Astrocyte (in vitro differentiated cells and primary cell): ENCODE data around the gene MRGPRX1. TPM values are rescaled to one million over a fixed set of nuclear protein-coding genes. Genes with fewer than 3 reads are reported as not detected.

Source experiments
- DNase-seq: peaks from one replicate; pipeline ENCODE4 v3.0.0-alpha.2; 2010; ENCODE audit warnings: low read depth
- FAIRE-seq: peaks from 2 replicates; lab custom pipeline; 2011; peaks lifted over from hg19 to GRCh38; lab: Jason Lieb, UNC
- H2AFZ ChIP-seq: 2 replicates; pipeline ENCODE4 v1.6.0; 2012; ENCODE audit warnings: low read depth, low read length, inconsistent platforms
- H3K27ac ChIP-seq: 2 replicates; pipeline ENCODE4 v1.5.1; 2011; ENCODE audit warnings: low read depth, low read length, inconsistent platforms
- H3K27me3 ChIP-seq: 2 replicates; pipeline ENCODE4 v1.6.0; 2011; ENCODE audit warnings: low read length, inconsistent platforms; ENCODE audit not compliant: insufficient read depth
- H3K36me3 ChIP-seq: 2 replicates; pipeline ENCODE4 v1.5.1; 2011; ENCODE audit warnings: low read length, inconsistent platforms; ENCODE audit not compliant: insufficient read depth
- H3K4me1 ChIP-seq: 2 replicates; pipeline ENCODE4 v1.5.1; 2011; ENCODE audit warnings: low read length, inconsistent platforms; ENCODE audit not compliant: insufficient read depth
- H3K4me2 ChIP-seq: 2 replicates; pipeline ENCODE4 v1.6.0; 2012; ENCODE audit warnings: low read length, inconsistent platforms
- H3K4me3 ChIP-seq: 2 replicates; pipeline ENCODE4 v1.5.1; 2011; ENCODE audit warnings: low read depth, mild to moderate bottlenecking, low read length, inconsistent platforms; ENCODE audit not compliant: insufficient read depth
- H3K79me2 ChIP-seq: 2 replicates; pipeline ENCODE4 v1.6.0; 2012; ENCODE audit warnings: mild to moderate bottlenecking, low read length, inconsistent platforms; ENCODE audit not compliant: insufficient read depth
- H3K9ac ChIP-seq: 2 replicates; pipeline ENCODE4 v1.6.0; 2012; ENCODE audit warnings: mild to moderate bottlenecking, low read length, inconsistent platforms
- H3K9me3 ChIP-seq: 2 replicates; pipeline ENCODE4 v1.5.1; 2012; ENCODE audit warnings: low read depth, mild to moderate bottlenecking, low read length, inconsistent platforms; ENCODE audit not compliant: insufficient read depth
- H4K20me1 ChIP-seq: 2 replicates; pipeline ENCODE4 v1.6.0; 2012; ENCODE audit warnings: low read length, inconsistent platforms; ENCODE audit not compliant: insufficient read depth
- H3K27ac Mint-ChIP-seq: one replicate; pipeline ENCODE4 v1.8.0; 2021; ENCODE audit warnings: mild to moderate bottlenecking, mixed read lengths; ENCODE audit not compliant: unreplicated experiment
- H3K27me3 Mint-ChIP-seq: one replicate; pipeline ENCODE4 v1.8.0; 2021; ENCODE audit warnings: low read depth, mixed read lengths; ENCODE audit not compliant: unreplicated experiment
- H3K36me3 Mint-ChIP-seq: one replicate; pipeline ENCODE4 v1.8.0; 2021; ENCODE audit warnings: low read depth, mixed read lengths; ENCODE audit not compliant: unreplicated experiment
- H3K4me1 Mint-ChIP-seq: one replicate; pipeline ENCODE4 v1.8.0; 2021; ENCODE audit warnings: low read depth, mixed read lengths; ENCODE audit not compliant: unreplicated experiment
- H3K4me3 Mint-ChIP-seq: one replicate; pipeline ENCODE4 v1.8.0; 2021; ENCODE audit warnings: mild to moderate bottlenecking, moderate library complexity, mixed read lengths; ENCODE audit not compliant: unreplicated experiment
- H3K9me3 Mint-ChIP-seq: one replicate; pipeline ENCODE4 v1.8.0; 2021; ENCODE audit warnings: mild to moderate bottlenecking, mixed read lengths; ENCODE audit not compliant: unreplicated experiment
- EZH2 ChIP-seq: IDR thresholded peaks from 2 replicates; pipeline ENCODE4 v1.6.1; 2012; ENCODE audit warnings: mild to moderate bottlenecking, low read length, inconsistent platforms; ENCODE audit not compliant: insufficient read depth
- total RNA-seq: library from RNA; stranded (reverse); gene quantifications from 2 replicates; pipeline ENCODE4 v1.2.1, GENCODE V29; 2021
- TF ChIP-seq, protein P1 (sequence below): IDR thresholded peaks from 2 replicates; pipeline ENCODE4 v1.5.1; 2011; ENCODE audit warnings: low read depth, mild to moderate bottlenecking, inconsistent platforms, low read length, moderate library complexity; ENCODE audit not compliant: insufficient read depth

MRGPRX1 gene
- total RNA-seq, 1 donor from 2014 or later: not detected

DNA sequence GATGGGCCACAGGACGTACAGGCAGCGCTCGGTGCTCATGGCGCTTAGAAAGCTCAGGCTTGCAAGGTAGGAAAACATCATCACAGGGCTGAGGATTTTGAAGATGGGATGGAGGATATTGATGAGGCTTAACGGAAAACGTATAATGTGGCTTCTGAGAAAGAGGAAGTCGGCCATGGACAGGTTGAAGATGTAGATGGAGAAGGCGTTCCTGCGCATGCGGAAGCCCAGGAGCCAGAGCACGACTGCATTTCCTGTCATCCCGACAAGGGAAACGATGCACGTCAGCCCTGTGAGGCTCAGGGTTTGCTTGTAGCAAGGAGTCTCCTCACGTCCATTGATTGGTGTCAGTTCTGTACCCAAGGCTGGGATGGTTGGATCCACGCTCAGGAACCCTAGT, 17.4 kb upstream of the MRGPRX1 start:
- H3K4me3 Mint-ChIP-seq: no peak overlapping the region
- Histone ChIP-seq H3K4me3 (no peak overlapping the region), H3K27me3 (no peaks in the 10 kb centered on the region), H3K79me2 (no peaks in the 10 kb centered on the region), H3K9ac (no peak overlapping the region), H4K20me1 (no peaks in the 10 kb centered on the region), H3K4me2 (no peak overlapping the region), H3K36me3 (no peaks in the 10 kb centered on the region), H3K4me1 (no peaks in the 10 kb centered on the region), H3K27ac (no peak overlapping the region), H2AFZ (no peak overlapping the region), H3K9me3 (no peaks in the 10 kb centered on the region)
- TF ChIP-seq EZH2: no peak
- TF ChIP-seq, protein P1, sequence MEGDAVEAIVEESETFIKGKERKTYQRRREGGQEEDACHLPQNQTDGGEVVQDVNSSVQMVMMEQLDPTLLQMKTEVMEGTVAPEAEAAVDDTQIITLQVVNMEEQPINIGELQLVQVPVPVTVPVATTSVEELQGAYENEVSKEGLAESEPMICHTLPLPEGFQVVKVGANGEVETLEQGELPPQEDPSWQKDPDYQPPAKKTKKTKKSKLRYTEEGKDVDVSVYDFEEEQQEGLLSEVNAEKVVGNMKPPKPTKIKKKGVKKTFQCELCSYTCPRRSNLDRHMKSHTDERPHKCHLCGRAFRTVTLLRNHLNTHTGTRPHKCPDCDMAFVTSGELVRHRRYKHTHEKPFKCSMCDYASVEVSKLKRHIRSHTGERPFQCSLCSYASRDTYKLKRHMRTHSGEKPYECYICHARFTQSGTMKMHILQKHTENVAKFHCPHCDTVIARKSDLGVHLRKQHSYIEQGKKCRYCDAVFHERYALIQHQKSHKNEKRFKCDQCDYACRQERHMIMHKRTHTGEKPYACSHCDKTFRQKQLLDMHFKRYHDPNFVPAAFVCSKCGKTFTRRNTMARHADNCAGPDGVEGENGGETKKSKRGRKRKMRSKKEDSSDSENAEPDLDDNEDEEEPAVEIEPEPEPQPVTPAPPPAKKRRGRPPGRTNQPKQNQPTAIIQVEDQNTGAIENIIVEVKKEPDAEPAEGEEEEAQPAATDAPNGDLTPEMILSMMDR: no peak
- FAIRE-seq (no peak), DNase-seq (no peak)
- no peaks in the 10 kb centered on the region for H3K27me3 Mint-ChIP-seq
- H3K36me3 Mint-ChIP-seq: no peaks in the 10 kb centered on the region
- H3K4me1 Mint-ChIP-seq: no peaks in the 10 kb centered on the region
- peaks cover 1% of the 10 kb centered on the region for H3K9me3 Mint-ChIP-seq
- H3K27ac Mint-ChIP-seq: no peak overlapping the region

DNA sequence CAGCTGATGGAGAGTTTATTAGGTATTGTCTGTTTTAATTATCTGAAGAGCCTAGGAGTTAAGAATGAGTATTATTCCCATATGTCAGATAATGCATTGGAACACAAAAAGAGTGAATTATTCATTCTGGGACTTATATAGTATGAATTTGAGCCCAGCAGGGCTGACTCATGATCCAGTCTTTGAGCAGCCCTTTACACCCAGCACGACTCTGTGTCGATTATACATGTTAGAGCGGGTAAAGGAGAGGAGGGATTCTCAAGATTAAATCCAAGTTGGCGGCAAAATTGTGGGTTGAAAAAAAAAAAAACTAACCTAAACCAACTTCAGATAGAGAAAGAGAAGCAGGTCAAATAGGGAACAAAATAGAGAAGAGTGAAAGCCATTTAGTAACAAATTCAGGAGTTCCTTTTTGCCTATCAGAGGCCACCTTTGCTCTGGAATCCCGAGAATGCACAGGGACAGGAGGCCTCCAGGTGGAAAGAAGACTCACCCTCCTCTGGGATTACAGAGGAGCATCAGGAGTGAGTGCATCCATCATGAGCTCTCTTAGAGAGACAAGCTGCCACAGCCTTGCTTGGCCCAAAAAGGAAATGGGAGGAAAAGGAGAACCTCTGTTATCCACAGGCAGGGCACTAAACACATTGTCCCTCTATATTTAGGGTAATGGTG, 3.1 kb downstream of the MRGPRX1 start:
- Histone ChIP-seq H3K27ac (no peak overlapping the region), H3K9me3 (no peaks in the 10 kb centered on the region), H3K4me2 (no peak overlapping the region), H3K36me3 (no peaks in the 10 kb centered on the region), H3K9ac (no peak overlapping the region), H3K27me3 (no peaks in the 10 kb centered on the region), H2AFZ (no peak overlapping the region), H3K79me2 (no peaks in the 10 kb centered on the region), H3K4me3 (no peak overlapping the region), H4K20me1 (no peaks in the 10 kb centered on the region), H3K4me1 (no peaks in the 10 kb centered on the region)
- Mint-ChIP-seq H3K9me3 (no peaks in the 10 kb centered on the region), H3K27ac (no peak overlapping the region), H3K4me3 (no peak overlapping the region), H3K36me3 (no peaks in the 10 kb centered on the region), H3K4me1 (no peaks in the 10 kb centered on the region), H3K27me3 (peaks cover 4% of the 10 kb centered on the region)
- TF ChIP-seq EZH2: no peak
- TF ChIP-seq, protein P1: no peak
- no peak for FAIRE-seq
- no peak for DNase-seq

DNA sequence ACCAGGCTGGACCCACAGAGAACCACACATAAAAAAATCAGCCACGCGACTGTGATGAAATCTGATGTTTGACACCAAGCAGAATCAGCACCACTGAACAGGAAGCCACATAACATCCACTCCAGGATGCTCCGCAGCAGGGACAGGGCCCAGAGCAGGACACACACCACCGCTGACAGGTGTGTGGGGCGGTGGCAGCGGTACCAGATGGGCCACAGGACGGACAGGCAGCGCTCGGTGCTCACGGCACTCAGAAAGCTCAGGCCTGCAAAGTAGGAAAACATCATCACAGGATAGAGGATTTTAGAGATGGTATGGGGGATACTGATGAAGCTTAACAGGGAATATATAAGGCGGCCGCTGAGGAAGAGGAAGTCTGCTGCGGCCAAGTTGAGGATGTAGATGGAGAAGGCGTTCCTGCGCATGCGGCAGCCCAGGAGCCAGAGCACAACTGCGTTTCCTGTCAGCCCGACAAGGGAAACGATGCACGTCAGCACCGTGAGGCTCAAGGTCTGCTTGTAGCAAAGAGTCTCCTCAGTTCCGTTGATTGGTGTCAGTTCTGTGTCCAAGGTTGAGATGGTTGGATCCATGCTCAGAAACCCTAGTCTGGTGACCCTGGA, 4.9 kb downstream of the MRGPRX1 start:
- no peaks in the 10 kb centered on the region for H3K27me3 ChIP-seq
- no peak overlapping the region for H3K4me2 ChIP-seq
- H3K4me3 ChIP-seq: no peak overlapping the region
- H3K9me3 Mint-ChIP-seq: no peaks in the 10 kb centered on the region
- H3K27me3 Mint-ChIP-seq: peaks cover 4% of the 10 kb centered on the region
- no peaks in the 10 kb centered on the region for H3K9me3 ChIP-seq
- no peaks in the 10 kb centered on the region for H3K36me3 Mint-ChIP-seq
- H3K27ac Mint-ChIP-seq: no peak overlapping the region
- no peak for DNase-seq
- H3K4me1 Mint-ChIP-seq: no peaks in the 10 kb centered on the region
- TF ChIP-seq, protein P1: no peak
- TF ChIP-seq EZH2: no peak
- H3K27ac ChIP-seq: no peak overlapping the region
- H3K79me2 ChIP-seq: no peaks in the 10 kb centered on the region
- H4K20me1 ChIP-seq: no peaks in the 10 kb centered on the region
- H2AFZ ChIP-seq: no peak overlapping the region
- H3K9ac ChIP-seq: no peak overlapping the region
- no peaks in the 10 kb centered on the region for H3K4me1 ChIP-seq
- no peaks in the 10 kb centered on the region for H3K36me3 ChIP-seq
- H3K4me3 Mint-ChIP-seq: no peak overlapping the region
- FAIRE-seq: no peak
